Activated CD8-positive, alpha-beta memory T cell treated with anti-CD3 and anti-CD28 coated beads, Interleukin-2, amount 10 ng/mL, durations not matched to agents 7 days and 5 days (primary cell): ENCODE measurements around the gene DNMT3B. TPM values are rescaled to one million over a fixed set of nuclear protein-coding genes. Genes with fewer than 3 reads are reported as not detected.
"Not testable (repeated sequence)": the region's sequence is repeated elsewhere in the genome, so short reads cannot be mapped to it uniquely, and the experiment has no call there.

Experiments used
- ATAC-seq: fragments of 150-1000 bp; cut with Tn5 transposase; one replicate; pipeline ENCODE4 v1.10.0; 2021; ENCODE audit warnings: moderate library complexity
- CTCF ChIA-PET: fragments of 350-600 bp; sonication (Branson Sonifier 250); formaldehyde crosslinking; loops from one replicate; lab custom pipeline; 2021; ENCODE audit warnings: antibody characterized with exemption; lab: Charles Lee
- DNase-seq: peaks from one replicate; pipeline ENCODE4 v3.0.0-alpha.2; 2020
- H3K27ac Mint-ChIP-seq: one replicate; pipeline ENCODE4 v1.8.0; 2021; ENCODE audit warnings: mild to moderate bottlenecking, mixed read lengths
- H3K27me3 Mint-ChIP-seq: one replicate; pipeline ENCODE4 v1.8.0; 2021; ENCODE audit warnings: mixed read lengths
- H3K36me3 Mint-ChIP-seq: one replicate; pipeline ENCODE4 v1.8.0; 2021; ENCODE audit warnings: mild to moderate bottlenecking, mixed read lengths
- H3K4me1 Mint-ChIP-seq: one replicate; pipeline ENCODE4 v1.8.0; 2021; ENCODE audit warnings: mixed read lengths
- H3K4me3 Mint-ChIP-seq: one replicate; pipeline ENCODE4 v1.8.0; 2021; ENCODE audit warnings: mild to moderate bottlenecking, moderate library complexity, mixed read lengths
- H3K9me3 Mint-ChIP-seq: one replicate; pipeline ENCODE4 v1.8.0; 2022; ENCODE audit warnings: low read depth, mixed read lengths
- total RNA-seq, 2 experiments: library from RNA; stranded (reverse); gene quantifications; one replicate each; pipeline ENCODE4 v1.2.3, GENCODE V29; 2021

Gene DNMT3B
- 1 to 10 TPM; 3.3 to 4.7 TPM for total RNA-seq

DNA sequence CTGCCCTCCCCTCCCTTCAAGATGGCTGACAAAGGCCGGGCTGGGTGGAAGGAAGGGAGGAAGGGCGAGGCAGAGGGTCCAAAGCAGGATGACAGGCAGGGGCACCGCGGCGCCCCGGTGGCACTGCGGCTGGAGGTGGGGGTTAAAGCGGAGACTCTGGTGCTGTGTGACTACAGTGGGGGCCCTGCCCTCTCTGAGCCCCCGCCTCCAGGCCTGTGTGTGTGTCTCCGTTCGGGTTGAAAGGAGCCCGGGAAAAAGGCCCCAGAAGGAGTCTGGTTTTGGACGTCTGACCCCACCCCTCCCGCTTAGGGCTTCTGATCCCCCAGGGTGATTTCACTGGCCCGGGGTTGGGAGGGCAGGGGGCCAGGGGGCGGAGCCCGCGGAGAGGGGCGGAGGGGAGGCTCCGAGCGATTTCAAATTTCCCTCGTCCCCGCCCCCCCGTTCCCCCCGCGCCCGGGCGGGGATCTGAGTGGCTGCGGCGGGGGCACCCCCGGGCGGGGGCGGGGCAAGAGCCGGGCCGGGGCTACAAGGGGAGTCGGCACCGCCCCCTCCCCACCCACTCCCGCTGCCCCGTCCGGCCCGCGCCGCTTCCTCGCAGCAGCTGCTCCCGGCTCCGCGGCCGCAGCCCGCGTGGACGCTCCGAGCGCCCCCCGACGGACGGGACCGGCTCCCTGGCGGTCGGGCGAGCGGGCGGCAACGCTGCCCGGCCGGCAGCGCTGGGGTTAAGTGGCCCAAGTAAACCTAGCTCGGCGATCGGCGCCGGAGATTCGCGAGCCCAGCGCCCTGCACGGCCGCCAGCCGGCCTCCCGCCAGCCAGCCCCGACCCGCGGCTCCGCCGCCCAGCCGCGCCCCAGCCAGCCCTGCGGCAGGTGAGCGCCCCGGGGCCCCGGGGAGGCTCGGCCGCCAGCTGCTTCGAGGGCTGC lies at the start of gene DNMT3B:
TSS of gene DNMT3B (plus strand) at position 555 of the 923 bp plus-strand sequence. CDS start 17,939 bp downstream, outside the sequence.
- peak; percentile 86 for ATAC-seq
- peaks cover 18% of the 10 kb centered on the region for H3K4me1 Mint-ChIP-seq

DNA sequence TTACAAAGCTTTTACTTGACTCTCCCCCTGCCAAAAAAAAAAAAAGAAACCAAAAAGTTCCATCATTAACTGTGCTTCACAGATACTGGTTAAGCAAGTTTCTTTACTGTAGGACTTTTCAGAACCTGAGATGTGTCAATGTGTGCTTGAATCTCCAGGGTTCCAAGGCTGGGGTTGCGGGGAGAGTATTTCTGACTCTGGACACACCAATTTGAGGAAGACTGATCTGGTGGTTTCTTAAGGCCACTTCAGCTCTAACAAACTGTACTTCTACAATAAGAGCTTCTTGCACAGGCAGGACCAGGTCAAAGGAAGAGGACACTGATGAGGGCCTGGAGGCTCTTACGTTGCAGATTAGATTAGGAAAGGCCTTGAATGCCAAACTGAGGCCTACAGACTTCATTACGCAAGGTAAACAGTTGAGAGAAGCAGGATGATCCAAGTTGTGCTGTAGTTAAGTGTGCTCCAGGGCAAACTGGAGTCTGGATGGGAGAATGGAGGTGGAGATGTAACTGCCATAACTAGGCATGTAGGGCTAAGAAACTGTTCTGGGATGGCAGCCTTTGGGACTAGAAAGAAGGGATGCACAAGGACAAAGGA lies 43.3 kb upstream of the DNMT3B start:
- H3K27ac Mint-ChIP-seq, result no peak overlapping the region
- ATAC-seq, result no peak
- H3K4me1 Mint-ChIP-seq, result no peaks in the 10 kb centered on the region
- DNase-seq, result no peak
- peaks cover 15% of the 10 kb centered on the region for H3K36me3 Mint-ChIP-seq
- H3K27me3 Mint-ChIP-seq, result no peaks in the 10 kb centered on the region
- no peak overlapping the region for H3K4me3 Mint-ChIP-seq
- H3K9me3 Mint-ChIP-seq, result no peaks in the 10 kb centered on the region
- CTCF ChIA-PET, result interaction anchor here (0.6 to 0.9 kb wide), 3 partner anchors 12 to 60 kb away, joined by 3 read pairs; partner anchors contain the start of gene COMMD7

More for the DNA sequence above, at the start of gene DNMT3B:
- peaks cover 9% of the 10 kb centered on the region for H3K27me3 Mint-ChIP-seq
- H3K9me3 Mint-ChIP-seq, result no peaks in the 10 kb centered on the region
- CTCF ChIA-PET, result interaction anchor here (0.7 to 3.8 kb wide), 6 partner anchors 11 to 89 kb away, joined by 3 to 37 read pairs (median 10); partner anchors contain the start of genes C20orf203 and COMMD7
- DNase-seq, result peak; percentile 83
- no peaks in the 10 kb centered on the region for H3K36me3 Mint-ChIP-seq
- peak within 1 kb of the TSS; percentile 66 for H3K27ac Mint-ChIP-seq
- H3K4me3 Mint-ChIP-seq, result peak within 1 kb of the TSS; percentile 75

DNA sequence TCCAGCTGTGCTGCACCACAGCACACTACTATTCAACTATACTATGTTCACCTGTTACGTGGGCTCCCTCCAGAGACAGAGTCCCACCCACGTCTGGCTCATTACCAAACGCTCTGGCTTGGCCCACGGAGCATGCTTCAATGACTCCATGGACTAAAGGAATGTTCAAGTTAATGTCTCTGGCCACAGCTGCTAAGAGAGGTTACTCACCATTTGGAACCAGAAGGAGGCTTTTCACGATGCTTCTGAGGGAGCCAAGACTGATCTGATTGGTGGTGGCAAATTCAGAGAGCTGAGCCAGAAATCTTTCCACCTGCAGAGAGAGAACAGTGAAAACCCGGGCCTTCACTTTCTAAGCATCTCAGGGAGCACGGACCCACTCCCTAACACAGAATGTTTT lies 34.5 kb upstream of the DNMT3B start:
- Mint-ChIP-seq H3K36me3 (peaks cover 14% of the 10 kb centered on the region), H3K4me3 (no peak overlapping the region), H3K27ac (no peak overlapping the region), H3K27me3 (no peaks in the 10 kb centered on the region), H3K9me3 (no peaks in the 10 kb centered on the region), H3K4me1 (peaks cover 6% of the 10 kb centered on the region)
- DNase-seq (no peak), ATAC-seq (no peak)
- CTCF ChIA-PET, result no interaction called here

DNA sequence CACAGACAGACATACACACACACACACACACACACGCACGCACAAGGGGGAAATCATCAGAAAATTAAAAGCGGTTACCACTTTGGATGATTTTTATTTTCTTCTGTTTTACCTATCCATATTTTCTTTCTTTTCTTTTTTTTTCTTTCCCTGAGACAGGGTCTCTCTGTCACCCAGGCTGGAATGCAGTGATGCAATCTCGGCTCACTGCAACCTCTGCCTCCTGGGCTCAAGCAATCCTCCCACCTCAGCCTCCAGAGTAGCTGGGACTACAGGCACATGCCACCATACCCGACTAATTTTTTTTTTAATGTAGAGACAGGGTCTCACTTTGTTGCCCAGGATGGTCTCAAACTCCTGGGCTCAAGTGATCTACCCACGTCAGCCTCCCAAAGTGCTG lies 33.8 kb upstream of the DNMT3B start:
- DNase-seq, H3K27me3 Mint-ChIP-seq, H3K9me3 Mint-ChIP-seq, CTCF ChIA-PET, ATAC-seq, H3K27ac Mint-ChIP-seq, H3K4me3 Mint-ChIP-seq, H3K4me1 Mint-ChIP-seq: not testable (repeated sequence)
- H3K36me3 Mint-ChIP-seq, result peaks cover 14% of the 10 kb centered on the region

DNA sequence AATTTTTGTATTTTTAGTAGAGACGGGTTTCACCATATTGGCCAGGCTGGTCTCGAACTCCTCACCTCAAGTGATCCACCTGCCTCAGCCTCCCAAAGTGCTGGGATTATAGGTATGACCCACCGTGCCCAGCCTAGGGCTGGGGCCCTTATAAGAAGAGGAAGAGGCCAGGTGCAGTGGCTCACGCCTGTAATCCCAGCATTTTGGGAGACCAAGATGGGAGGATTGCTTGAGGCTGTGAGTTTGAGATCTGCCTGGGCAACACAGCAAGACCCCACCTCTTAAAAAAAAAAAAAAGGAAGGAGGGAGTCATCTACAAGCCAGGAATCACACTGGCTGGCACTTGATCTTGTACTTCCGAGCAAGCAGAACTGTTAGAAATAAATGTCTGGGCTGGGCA lies 32.9 kb upstream of the DNMT3B start:
- H3K9me3 Mint-ChIP-seq, H3K27ac Mint-ChIP-seq, H3K4me3 Mint-ChIP-seq, ATAC-seq, H3K4me1 Mint-ChIP-seq, CTCF ChIA-PET, DNase-seq, H3K27me3 Mint-ChIP-seq: not testable (repeated sequence)
- peaks cover 14% of the 10 kb centered on the region for H3K36me3 Mint-ChIP-seq

DNA sequence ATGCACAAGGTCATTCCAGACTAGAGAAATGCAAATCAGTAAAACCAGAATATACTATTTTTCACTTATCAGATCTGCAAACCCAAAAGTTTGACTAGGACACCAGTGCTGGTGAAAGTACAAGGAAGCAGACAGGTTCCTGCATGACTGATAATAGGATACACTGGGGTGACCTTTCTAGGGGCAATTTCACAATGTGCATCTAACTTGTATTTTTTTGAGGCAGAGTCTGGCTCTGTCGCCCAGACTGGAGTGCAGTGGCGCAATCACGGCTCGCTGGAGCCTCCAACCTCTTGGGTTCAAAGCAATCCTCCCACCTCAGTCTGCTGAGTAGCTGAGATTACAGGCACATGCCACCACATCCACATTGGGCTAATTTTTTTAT lies 30.3 kb upstream of the DNMT3B start:
- Mint-ChIP-seq H3K9me3 (no peaks in the 10 kb centered on the region), H3K27me3 (no peaks in the 10 kb centered on the region), H3K27ac (no peak overlapping the region), H3K4me1 (peaks cover 20% of the 10 kb centered on the region), H3K4me3 (no peak overlapping the region), H3K36me3 (peaks cover 12% of the 10 kb centered on the region)
- no peak for ATAC-seq
- CTCF ChIA-PET, result interaction anchor here (1.2 to 2.5 kb wide), 2 partner anchors 9 to 47 kb away, joined by 3 to 10 read pairs; no protein-coding TSS in a partner anchor
- no peak for DNase-seq

DNA sequence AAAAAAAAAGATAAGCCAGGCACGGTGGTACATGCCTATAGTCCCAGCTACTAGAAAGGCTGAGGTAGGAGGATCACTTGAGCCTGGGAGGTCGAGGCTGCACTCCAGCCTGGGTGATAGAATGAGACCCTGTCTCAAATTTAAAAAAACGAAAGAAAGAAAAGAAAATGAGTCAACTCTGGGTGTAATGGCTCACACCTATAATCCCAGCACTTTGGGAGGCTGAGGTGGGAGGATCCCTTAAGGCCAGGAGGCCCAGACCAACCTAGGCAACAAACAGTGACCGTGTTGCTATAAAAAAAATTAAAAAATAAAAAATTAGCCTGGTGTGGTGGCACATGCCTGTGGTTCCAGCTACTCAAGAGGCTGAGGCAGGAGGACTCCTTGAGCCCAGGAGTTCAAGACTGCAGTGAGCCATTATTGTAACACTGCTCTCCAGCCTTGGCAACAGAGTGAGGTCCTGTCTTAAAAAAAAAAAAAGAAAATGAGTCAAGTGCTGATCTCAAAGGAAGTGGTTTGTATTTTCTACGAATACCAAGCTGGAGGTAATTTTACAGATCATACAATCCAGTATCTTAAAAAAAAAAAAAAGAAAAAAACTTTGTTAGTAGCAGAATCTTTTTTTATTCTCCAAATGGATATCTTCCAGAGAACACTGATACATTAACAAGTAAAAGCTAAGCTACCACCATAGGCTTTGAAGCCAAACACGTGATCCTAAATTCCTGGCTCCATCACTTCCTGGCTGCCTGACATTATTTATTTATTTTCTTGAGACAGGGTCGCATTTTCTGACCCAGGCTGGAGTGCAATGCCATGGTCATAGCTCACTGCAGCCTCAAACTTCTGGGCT lies 24.6 kb upstream of the DNMT3B start:
- DNase-seq, result peak; percentile 68
- no peak overlapping the region for H3K4me3 Mint-ChIP-seq
- peaks cover 9% of the 10 kb centered on the region for H3K36me3 Mint-ChIP-seq
- peaks cover 47% of the 10 kb centered on the region for H3K4me1 Mint-ChIP-seq
- CTCF ChIA-PET, result interaction anchor here (1.4 to 4.7 kb wide), 3 partner anchors 25 to 64 kb away, joined by 7 to 34 read pairs (median 11); partner anchors contain the start of genes C20orf203 and DNMT3B
- H3K27ac Mint-ChIP-seq, result peak overlapping the region; percentile 87
- no peaks in the 10 kb centered on the region for H3K9me3 Mint-ChIP-seq
- H3K27me3 Mint-ChIP-seq, result no peaks in the 10 kb centered on the region
- ATAC-seq, result peak; percentile 89

DNA sequence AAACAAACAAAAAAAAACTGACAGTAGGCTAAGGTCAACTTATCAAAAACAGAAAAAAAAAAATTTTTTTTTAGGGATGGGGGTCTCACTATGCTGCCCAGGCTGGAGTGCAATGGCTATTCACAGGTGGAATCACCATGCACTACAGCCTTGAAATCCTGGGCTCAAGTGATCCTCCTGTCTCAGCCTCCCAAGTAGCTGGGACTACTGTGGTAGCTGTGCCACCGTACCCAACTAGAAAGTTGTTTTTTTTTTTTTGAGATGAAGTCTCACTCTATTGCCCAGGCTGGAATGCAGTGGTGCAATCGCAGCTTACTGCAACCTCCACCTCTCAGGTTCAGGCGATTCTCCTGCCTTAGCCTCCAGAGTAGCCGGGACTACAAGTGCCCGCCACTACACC lies 21.0 kb upstream of the DNMT3B start:
- DNase-seq, result no peak
- Mint-ChIP-seq H3K27ac (peak overlapping the region; percentile 7), H3K27me3 (no peaks in the 10 kb centered on the region), H3K4me3 (no peak overlapping the region), H3K9me3 (no peaks in the 10 kb centered on the region), H3K4me1 (peaks cover 55% of the 10 kb centered on the region), H3K36me3 (peaks cover 6% of the 10 kb centered on the region)
- no peak for ATAC-seq
- CTCF ChIA-PET, result interaction anchor here (1.3 to 3.3 kb wide), 3 partner anchors 10 to 67 kb away, joined by 3 to 31 read pairs (median 30); partner anchors contain the start of gene C20orf203

DNA sequence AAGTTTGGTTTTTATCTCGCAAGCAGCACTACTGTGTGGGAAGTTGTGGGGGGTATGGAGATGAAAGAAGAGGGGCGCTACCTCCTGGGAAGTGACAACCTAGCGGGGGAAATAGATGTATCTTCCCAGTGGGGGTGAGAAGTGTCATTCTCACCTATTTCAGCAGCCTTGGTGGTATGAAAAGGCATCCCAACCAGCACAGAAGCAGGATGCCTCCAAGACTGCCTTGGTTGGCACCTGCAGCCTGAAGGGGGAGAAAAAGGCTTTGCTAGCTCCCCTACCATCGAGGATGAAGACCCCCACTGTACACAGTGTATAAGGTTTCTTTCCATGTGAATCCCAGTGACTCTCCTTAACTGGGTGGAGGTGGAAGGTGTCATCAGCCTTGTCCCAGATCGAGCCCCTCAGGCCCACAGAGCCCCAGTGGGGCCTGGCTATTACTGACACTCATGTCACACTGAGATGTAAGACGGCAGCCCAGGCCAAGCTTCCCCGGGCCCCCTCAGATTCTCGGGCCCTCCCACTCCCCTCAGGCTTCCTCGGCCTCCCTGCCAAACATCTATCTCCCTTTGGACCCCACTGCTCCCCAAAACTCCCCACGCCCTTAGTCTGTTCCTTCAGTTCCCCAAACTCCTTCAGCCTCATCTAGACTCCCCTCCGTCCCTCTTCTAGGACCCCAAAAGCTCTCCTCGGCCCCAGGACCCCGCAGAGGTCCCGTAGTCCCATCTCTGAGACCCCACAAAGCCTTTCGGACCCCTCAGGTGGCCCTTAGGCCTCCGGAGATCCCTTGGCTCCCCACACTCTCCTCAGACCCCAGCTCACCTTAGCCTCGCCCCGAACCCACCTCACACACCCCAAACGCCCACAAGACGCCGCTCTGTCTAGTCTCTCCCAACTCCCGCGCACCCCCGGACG lies 19.6 kb upstream of the DNMT3B start:
- Mint-ChIP-seq H3K4me1 (peaks cover 45% of the 10 kb centered on the region), H3K9me3 (no peaks in the 10 kb centered on the region), H3K27ac (peak overlapping the region; percentile 92), H3K4me3 (peak overlapping the region; percentile 99), H3K36me3 (peaks cover 5% of the 10 kb centered on the region), H3K27me3 (no peaks in the 10 kb centered on the region)
- CTCF ChIA-PET, result interaction anchor here (0.9 to 3.3 kb wide), 6 partner anchors 20 to 219 kb away, joined by 3 to 31 read pairs (median 6); partner anchors contain the start of genes C20orf203 and DNMT3B
- ATAC-seq (peak; percentile 14), DNase-seq (peak; percentile 48)

DNA sequence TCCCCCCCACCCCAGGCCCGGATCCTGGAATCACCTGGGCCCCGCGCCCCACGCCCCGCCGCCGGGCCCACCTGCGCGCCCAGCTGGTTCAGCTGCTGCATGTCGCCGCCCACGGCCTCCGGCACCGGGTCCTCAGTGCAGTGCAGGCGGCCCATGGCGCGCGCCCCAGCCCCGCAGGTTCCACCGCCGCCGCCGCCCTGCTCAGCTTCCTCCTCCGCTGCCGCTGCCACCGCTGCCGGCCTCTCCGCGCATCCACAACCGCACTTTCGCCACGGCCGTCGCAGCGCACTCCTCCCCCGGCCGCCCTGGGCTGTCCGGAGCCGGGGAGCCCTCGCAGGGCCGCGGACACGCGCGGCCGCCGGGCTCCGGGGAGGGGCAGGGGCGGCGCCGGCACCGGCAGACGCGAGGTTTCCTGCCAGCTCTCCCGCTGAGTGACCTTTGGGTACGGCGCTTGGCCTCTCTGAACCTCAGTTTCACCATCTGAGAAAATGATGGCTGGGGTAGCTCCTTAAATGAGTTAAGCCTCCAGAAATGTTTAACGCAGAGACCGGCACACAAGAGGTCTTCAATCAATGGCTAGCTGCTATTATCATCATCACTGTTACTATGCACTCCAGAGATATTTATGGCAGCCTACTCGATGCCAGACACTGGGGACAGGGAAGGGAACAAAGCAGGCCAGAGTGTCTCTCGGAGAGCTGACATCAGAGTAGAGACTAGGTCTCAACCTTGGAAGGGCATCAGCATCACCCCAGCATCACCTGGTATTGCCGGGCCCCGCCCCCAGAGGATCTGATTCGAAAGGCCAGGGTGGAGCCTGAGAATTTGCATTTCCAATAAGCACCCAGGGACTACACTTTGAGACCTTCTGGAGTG lies 18.7 kb upstream of the DNMT3B start, which contains the start of gene COMMD7:
TSS of gene COMMD7 (minus strand) at position 231 of the 876 bp plus-strand sequence. CDS start at position 155, 76 bp downstream.
- CTCF ChIA-PET, result interaction anchor here (0.9 to 3.3 kb wide), 6 partner anchors 19 to 220 kb away, joined by 3 to 31 read pairs (median 6); partner anchors contain the start of genes C20orf203 and DNMT3B
- peak within 1 kb of the TSS; percentile 99 for H3K27ac Mint-ChIP-seq
- ATAC-seq (peak; percentile 84), DNase-seq (peak; percentile 87)
- H3K27me3 Mint-ChIP-seq, result no peaks in the 10 kb centered on the region
- no peaks in the 10 kb centered on the region for H3K9me3 Mint-ChIP-seq
- peaks cover 5% of the 10 kb centered on the region for H3K36me3 Mint-ChIP-seq
- H3K4me1 Mint-ChIP-seq, result peaks cover 38% of the 10 kb centered on the region
- peak within 1 kb of the TSS; percentile 99 for H3K4me3 Mint-ChIP-seq
